ENCODE data around the gene GXYLT2. TPM values are rescaled to one million over a fixed set of nuclear protein-coding genes. Genes with fewer than 3 reads are reported as not detected.

The GXYLT2 gene
- total RNA-seq, 1 experiment from 2014 or later: not detected

DNA sequence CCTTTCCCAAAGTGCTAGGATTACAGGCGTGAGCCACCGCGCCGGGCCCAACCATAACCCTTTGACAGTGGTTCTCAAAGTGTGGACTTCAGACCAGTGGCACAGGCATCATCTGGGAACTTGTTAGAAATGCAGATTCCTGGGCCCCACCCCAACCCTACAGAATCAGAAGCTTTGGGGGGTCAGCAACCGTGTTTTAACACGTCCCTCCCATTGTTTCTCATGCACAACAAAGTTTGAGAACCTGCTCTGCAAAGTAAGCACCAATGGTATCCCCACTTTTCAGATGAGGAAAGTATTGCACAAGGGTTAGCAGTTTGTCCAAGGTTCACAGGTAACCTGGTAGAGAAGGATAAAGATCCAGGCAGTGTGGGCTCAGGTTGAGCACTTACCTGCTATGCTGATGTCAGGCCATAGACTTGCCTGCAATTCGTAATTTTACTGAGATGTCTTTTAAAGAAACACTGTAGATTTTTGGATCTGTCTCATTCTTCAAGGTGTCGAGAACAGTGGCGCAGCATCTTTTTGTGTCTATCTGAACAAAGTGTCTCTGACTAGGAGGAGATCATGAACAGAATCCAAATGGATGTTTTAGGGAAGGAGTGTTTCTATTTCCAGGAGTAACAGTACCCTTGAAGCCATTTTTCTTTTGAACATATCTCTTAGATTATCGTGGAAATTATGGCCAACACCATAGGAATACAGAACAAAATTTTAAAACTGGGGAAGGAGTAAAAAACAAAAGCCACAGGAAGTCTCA lies 2.5 kb downstream of the GXYLT2 start:
- H4K20me1 ChIP-seq (ENCODE audit: insufficient read depth, low read depth, low read length): no peaks in the 10 kb centered on the region
- no peak overlapping the region for H3K4me3 ChIP-seq (ENCODE audit: low read length)
- no peak for DNase-seq
- H3K27me3 ChIP-seq (ENCODE audit: low read length): 0 out of 2 replicates have a peak, but pooled peaks cover 3% of the 10 kb centered on the region
- no peaks in the 10 kb centered on the region for H3K9me3 ChIP-seq (ENCODE audit: low read length)
- no peak overlapping the region for H3K9ac ChIP-seq (ENCODE audit: low read length)
- peaks cover 13% of the 10 kb centered on the region for H3K4me1 ChIP-seq (ENCODE audit: low read length)
- no peak overlapping the region for H2AFZ ChIP-seq (ENCODE audit: low read length)
- H3K79me2 ChIP-seq (ENCODE audit: low read length): no peaks in the 10 kb centered on the region
- H3K4me2 ChIP-seq (ENCODE audit: low read depth, low read length, poor library complexity, severe bottlenecking): no peak overlapping the region
- no peak overlapping the region for H3K27ac ChIP-seq (ENCODE audit: low read length)
- no peaks in the 10 kb centered on the region for H3K36me3 ChIP-seq (ENCODE audit: insufficient read depth, low read length)
- H3K9me2 ChIP-seq (replicated peaks; ENCODE audit: insufficient read depth, low read length): no peaks in the 10 kb centered on the region

GRCh38 chr3:72891053-72891855 lies 3.4 kb downstream of the GXYLT2 start:
- Histone ChIP-seq H3K79me2 (ENCODE audit: low read length) (no peaks in the 10 kb centered on the region), H3K4me3 (ENCODE audit: low read length) (no peak overlapping the region), H3K36me3 (ENCODE audit: insufficient read depth, low read length) (no peaks in the 10 kb centered on the region), H2AFZ (ENCODE audit: low read length) (no peak overlapping the region), H3K9me2 (replicated peaks; ENCODE audit: insufficient read depth, low read length) (no peaks in the 10 kb centered on the region), H3K27me3 (ENCODE audit: low read length) (0 out of 2 replicates have a peak, but pooled peaks cover 3% of the 10 kb centered on the region), H4K20me1 (ENCODE audit: insufficient read depth, low read depth, low read length) (no peaks in the 10 kb centered on the region), H3K4me1 (ENCODE audit: low read length) (peaks cover 16% of the 10 kb centered on the region), H3K9ac (ENCODE audit: low read length) (no peak overlapping the region), H3K4me2 (ENCODE audit: low read depth, low read length, poor library complexity, severe bottlenecking) (no peak overlapping the region), H3K9me3 (ENCODE audit: low read length) (no peaks in the 10 kb centered on the region), H3K27ac (ENCODE audit: low read length) (no peak overlapping the region)
- DNase-seq: no peak

GRCh38 chr3:72892081-72892775 lies 4.4 kb downstream of the GXYLT2 start:
- no peaks in the 10 kb centered on the region for H3K9me3 ChIP-seq (ENCODE audit: low read length)

DNA sequence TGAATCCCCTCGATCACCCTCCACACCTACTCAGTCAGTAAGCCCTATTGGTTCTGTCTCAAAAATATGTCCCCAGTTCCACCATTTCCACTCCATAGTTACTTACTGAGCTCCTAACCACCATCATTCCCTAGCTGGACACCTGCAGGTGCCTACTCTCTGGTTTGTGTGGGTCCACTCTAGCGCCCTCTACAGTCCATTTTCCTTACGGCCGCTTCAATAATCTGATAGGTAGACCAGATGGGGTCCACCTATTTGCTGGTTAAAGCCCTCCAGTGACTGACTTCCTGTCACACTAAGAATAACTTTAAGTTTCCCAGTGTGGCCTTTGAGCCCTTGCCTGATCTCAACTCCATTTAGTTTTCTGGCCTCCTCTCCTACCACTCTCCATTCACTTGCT lies 5.0 kb downstream of the GXYLT2 start:
- Histone ChIP-seq H4K20me1 (ENCODE audit: insufficient read depth, low read depth, low read length) (no peaks in the 10 kb centered on the region), H3K27me3 (ENCODE audit: low read length) (no peaks in the 10 kb centered on the region), H3K9me2 (replicated peaks; ENCODE audit: insufficient read depth, low read length) (no peaks in the 10 kb centered on the region), H2AFZ (ENCODE audit: low read length) (no peak overlapping the region), H3K79me2 (ENCODE audit: low read length) (no peaks in the 10 kb centered on the region), H3K27ac (ENCODE audit: low read length) (no peak overlapping the region), H3K36me3 (ENCODE audit: insufficient read depth, low read length) (no peaks in the 10 kb centered on the region), H3K4me3 (ENCODE audit: low read length) (no peak overlapping the region), H3K4me1 (ENCODE audit: low read length) (peaks cover 10% of the 10 kb centered on the region), H3K9me3 (ENCODE audit: low read length) (no peaks in the 10 kb centered on the region), H3K9ac (ENCODE audit: low read length) (no peak overlapping the region), H3K4me2 (ENCODE audit: low read depth, low read length, poor library complexity, severe bottlenecking) (no peak overlapping the region)
- DNase-seq: peak; percentile 80

More at GRCh38 chr3:72892081-72892775, 4.4 kb downstream of the GXYLT2 start:
- Histone ChIP-seq H4K20me1 (ENCODE audit: insufficient read depth, low read depth, low read length) (no peaks in the 10 kb centered on the region), H3K9ac (ENCODE audit: low read length) (no peak overlapping the region), H3K4me1 (ENCODE audit: low read length) (peaks cover 15% of the 10 kb centered on the region), H3K4me3 (ENCODE audit: low read length) (no peak overlapping the region), H3K27ac (ENCODE audit: low read length) (no peak overlapping the region), H3K27me3 (ENCODE audit: low read length) (0 out of 2 replicates have a peak, but pooled peaks cover 3% of the 10 kb centered on the region), H3K79me2 (ENCODE audit: low read length) (no peaks in the 10 kb centered on the region), H2AFZ (ENCODE audit: low read length) (no peak overlapping the region), H3K36me3 (ENCODE audit: insufficient read depth, low read length) (no peaks in the 10 kb centered on the region), H3K9me2 (replicated peaks; ENCODE audit: insufficient read depth, low read length) (no peaks in the 10 kb centered on the region), H3K4me2 (ENCODE audit: low read depth, low read length, poor library complexity, severe bottlenecking) (no peak overlapping the region)
- DNase-seq: no peak

- Histone ChIP-seq H3K27ac (ENCODE audit: low read length) (no peak overlapping the region), H3K36me3 (ENCODE audit: insufficient read depth, low read length) (no peaks in the 10 kb centered on the region), H3K79me2 (ENCODE audit: low read length) (no peaks in the 10 kb centered on the region), H3K9me2 (replicated peaks; ENCODE audit: insufficient read depth, low read length) (no peaks in the 10 kb centered on the region), H3K27me3 (ENCODE audit: low read length) (no peaks in the 10 kb centered on the region), H3K4me2 (ENCODE audit: low read depth, low read length, poor library complexity, severe bottlenecking) (no peak overlapping the region), H3K4me3 (ENCODE audit: low read length) (no peak overlapping the region), H3K9me3 (ENCODE audit: low read length) (no peaks in the 10 kb centered on the region), H4K20me1 (ENCODE audit: insufficient read depth, low read depth, low read length) (no peaks in the 10 kb centered on the region), H3K4me1 (ENCODE audit: low read length) (peaks cover 7% of the 10 kb centered on the region), H3K9ac (ENCODE audit: low read length) (no peak overlapping the region), H2AFZ (ENCODE audit: low read length) (no peak overlapping the region)
- no peak for DNase-seq
These were observed 7.2 kb downstream of the GXYLT2 start for GRCh38 chr3:72894976-72895552.

DNA sequence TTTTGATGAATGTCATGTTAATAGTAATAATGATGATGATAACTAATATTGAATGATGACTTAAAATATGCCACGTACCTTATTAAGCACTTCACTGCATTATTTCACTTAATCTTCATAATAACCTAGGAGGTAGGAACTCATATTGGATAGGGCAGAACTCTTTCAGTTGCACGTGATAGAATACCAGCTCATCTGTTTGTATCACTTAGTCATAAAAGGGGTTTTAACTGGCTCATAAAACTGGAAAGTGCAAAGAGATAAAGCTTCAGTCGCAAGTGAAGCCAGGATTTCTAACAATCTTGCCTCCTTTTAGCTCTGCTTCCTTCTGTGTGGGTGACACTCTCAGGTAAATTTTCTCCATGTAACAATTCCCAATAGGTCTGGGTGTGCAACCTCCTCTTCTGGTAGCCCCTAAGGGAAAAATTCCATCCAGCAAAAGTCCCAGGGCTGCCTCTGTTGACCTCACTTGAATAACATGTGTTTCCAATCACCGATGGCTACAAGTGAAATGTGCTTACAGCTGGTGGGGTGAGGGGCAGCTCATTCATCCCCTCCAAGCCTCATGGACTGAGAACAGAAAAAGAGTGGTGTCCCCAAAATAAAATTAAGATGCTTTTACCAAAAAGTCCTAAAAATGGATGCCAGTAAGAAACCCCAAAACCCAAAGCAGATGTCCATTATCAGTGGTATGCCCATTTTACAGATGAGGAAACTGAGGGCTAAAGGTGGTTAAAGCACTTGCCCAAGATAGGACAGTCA lies 9.3 kb downstream of the GXYLT2 start:
- H3K9me3 ChIP-seq (ENCODE audit: low read length): no peaks in the 10 kb centered on the region
- no peak overlapping the region for H2AFZ ChIP-seq (ENCODE audit: low read length)
- no peaks in the 10 kb centered on the region for H3K27me3 ChIP-seq (ENCODE audit: low read length)
- peaks cover 7% of the 10 kb centered on the region for H3K4me1 ChIP-seq (ENCODE audit: low read length)
- H3K4me3 ChIP-seq (ENCODE audit: low read length): no peak overlapping the region
- H3K79me2 ChIP-seq (ENCODE audit: low read length): no peaks in the 10 kb centered on the region
- no peaks in the 10 kb centered on the region for H4K20me1 ChIP-seq (ENCODE audit: insufficient read depth, low read depth, low read length)
- H3K36me3 ChIP-seq (ENCODE audit: insufficient read depth, low read length): no peaks in the 10 kb centered on the region
- no peak for DNase-seq
- no peak overlapping the region for H3K27ac ChIP-seq (ENCODE audit: low read length)
- no peak overlapping the region for H3K4me2 ChIP-seq (ENCODE audit: low read depth, low read length, poor library complexity, severe bottlenecking)
- H3K9me2 ChIP-seq (replicated peaks; ENCODE audit: insufficient read depth, low read length): no peaks in the 10 kb centered on the region
- no peak overlapping the region for H3K9ac ChIP-seq (ENCODE audit: low read length)

DNA sequence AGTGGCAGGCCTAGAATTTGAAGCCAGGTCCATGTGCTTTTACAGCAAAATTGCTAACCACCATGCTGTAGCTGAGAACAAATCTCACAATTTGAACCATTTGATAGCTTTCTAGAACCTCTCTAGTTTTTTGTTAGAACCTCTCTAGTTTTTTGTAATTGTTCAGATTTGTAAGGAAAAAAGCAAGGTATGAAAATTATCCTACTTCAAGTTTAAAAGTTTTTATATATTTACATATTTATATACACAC lies 9.8 kb downstream of the GXYLT2 start:
- no peaks in the 10 kb centered on the region for H3K79me2 ChIP-seq (ENCODE audit: low read length)

More for the DNA sequence above, 9.8 kb downstream of the GXYLT2 start:
- Histone ChIP-seq H3K4me2 (ENCODE audit: low read depth, low read length, poor library complexity, severe bottlenecking) (no peak overlapping the region), H3K4me3 (ENCODE audit: low read length) (no peak overlapping the region), H2AFZ (ENCODE audit: low read length) (no peak overlapping the region), H3K4me1 (ENCODE audit: low read length) (peaks cover 7% of the 10 kb centered on the region), H3K27me3 (ENCODE audit: low read length) (no peaks in the 10 kb centered on the region), H3K9me3 (ENCODE audit: low read length) (no peaks in the 10 kb centered on the region), H3K36me3 (ENCODE audit: insufficient read depth, low read length) (no peaks in the 10 kb centered on the region), H3K9ac (ENCODE audit: low read length) (no peak overlapping the region), H3K9me2 (replicated peaks; ENCODE audit: insufficient read depth, low read length) (no peaks in the 10 kb centered on the region), H4K20me1 (ENCODE audit: insufficient read depth, low read depth, low read length) (no peaks in the 10 kb centered on the region), H3K27ac (ENCODE audit: low read length) (no peak overlapping the region)
- no peak for DNase-seq
